IMR-90 (cell line): Measurements from ENCODE around the gene PARP14. TPM values are rescaled to one million over a fixed set of nuclear protein-coding genes. Genes with fewer than 3 reads are reported as not detected.

ENCODE experiments used
- ATAC-seq: fragments of 200-7000 bp; cut with Tn5 transposase; 2 replicates; pipeline ENCODE4 v1.9.1; 2020; ENCODE audit warnings: low read depth, mild to moderate bottlenecking, moderate library complexity
- BruUV-seq: library from RNA; stranded (reverse); fragments of 400-500 nt; replicated peaks from 2 replicates; lab custom pipeline; 2021; lab: Mats Ljungman, UMichigan
- CTCF ChIA-PET: fragments of 300-600 bp; formaldehyde crosslinking; extraction: SDS; loops from one replicate; lab custom pipeline; 2021; ENCODE audit warnings: antibody characterized with exemption; lab: Yijun Ruan, JAX
- POLR2A ChIA-PET: fragments of 300-600 bp; sonication (Branson Sonifier 250); formaldehyde crosslinking; loops from one replicate; lab custom pipeline; 2022; ENCODE audit warnings: antibody characterized with exemption; ENCODE audit not compliant: unreplicated experiment; lab: Charles Lee
- DNase-seq: peaks from one replicate; pipeline ENCODE4 v3.0.0; 2013
- H2AFZ ChIP-seq: replicated peaks from 2 replicates; pipeline ENCODE3; 2013; ENCODE audit warnings: low read length, mild to moderate bottlenecking; ENCODE audit not compliant: poor library complexity
- H2AK5ac ChIP-seq: 2 replicates; pipeline ENCODE4 v1.6.1; 2013; ENCODE audit warnings: low read depth, low read length, inconsistent platforms
- H2AK9ac ChIP-seq: replicated peaks from 2 replicates; pipeline ENCODE3; 2013; ENCODE audit warnings: mild to moderate bottlenecking, low read depth, low read length, moderate library complexity; ENCODE audit not compliant: poor library complexity
- H2BK120ac ChIP-seq: 2 replicates; pipeline ENCODE4 v1.6.1; 2013; ENCODE audit warnings: low read depth, low read length, inconsistent platforms
- H2BK15ac ChIP-seq: 3 replicates; pipeline ENCODE4 v1.6.1; 2013; ENCODE audit warnings: low read depth, low read length, inconsistent platforms
- H2BK20ac ChIP-seq: 2 replicates; pipeline ENCODE4 v1.6.1; 2013; ENCODE audit warnings: low read depth, mild to moderate bottlenecking, inconsistent platforms, low read length, moderate library complexity
- H2BK5ac ChIP-seq: 2 replicates; pipeline ENCODE4 v1.6.1; 2013; ENCODE audit warnings: mild to moderate bottlenecking, low read depth, low read length, inconsistent platforms; ENCODE audit not compliant: poor library complexity, severe bottlenecking
- H3K14ac ChIP-seq: replicated peaks from 2 replicates; pipeline ENCODE4 v1.6.1; 2013; ENCODE audit warnings: low read depth, low read length, inconsistent platforms
- H3K18ac ChIP-seq: 2 replicates; pipeline ENCODE4 v1.6.1; 2013; ENCODE audit warnings: low read depth, low read length, control low read depth
- H3K23ac ChIP-seq: 2 replicates; pipeline ENCODE4 v1.6.1; 2013; ENCODE audit warnings: low read depth, low read length, inconsistent platforms
- H3K27ac ChIP-seq: 2 replicates; pipeline ENCODE4 v1.5.1; 2013; ENCODE audit warnings: mild to moderate bottlenecking, control low read depth, low read length; ENCODE audit not compliant: insufficient read depth
- H3K27me3 ChIP-seq: 2 replicates; pipeline ENCODE4 v1.6.1; 2013; ENCODE audit warnings: low read length; ENCODE audit not compliant: control insufficient read depth, insufficient read depth
- H3K36me3 ChIP-seq: 2 replicates; pipeline ENCODE4 v1.6.1; 2013; ENCODE audit warnings: low read length, mixed read lengths; ENCODE audit not compliant: control insufficient read depth, insufficient read depth
- H3K4ac ChIP-seq: 2 replicates; pipeline ENCODE4 v1.6.1; 2013; ENCODE audit warnings: low read depth, low read length, inconsistent platforms
- H3K4me1 ChIP-seq: 2 replicates; pipeline ENCODE4 v1.6.1; 2013; ENCODE audit warnings: low read length, mixed read lengths; ENCODE audit not compliant: control insufficient read depth, insufficient read depth
- H3K4me2 ChIP-seq: 2 replicates; pipeline ENCODE4 v1.6.1; 2013; ENCODE audit warnings: low read depth, mild to moderate bottlenecking, control low read depth, low read length, moderate library complexity
- H3K4me3 ChIP-seq: 2 replicates; pipeline ENCODE4 v1.5.1; 2013; ENCODE audit warnings: low read depth, mild to moderate bottlenecking, control low read depth, low read length, moderate library complexity; ENCODE audit not compliant: insufficient read depth
- H3K56ac ChIP-seq: 2 replicates; pipeline ENCODE4 v1.6.1; 2013; ENCODE audit warnings: low read length, inconsistent platforms; ENCODE audit not compliant: insufficient read depth; ENCODE audit errors: extremely low read depth
- H3K79me1 ChIP-seq, 2 experiments: 2 replicates each; pipeline ENCODE4 v1.6.1; 2013; ENCODE audit warnings: low read length in 2 of 2, inconsistent platforms in 1 of 2, low read depth in 1 of 2
- H3K9ac ChIP-seq: 2 replicates; pipeline ENCODE4 v1.6.1; 2013; ENCODE audit warnings: low read depth, low read length, control low read depth
- H3K9me1 ChIP-seq: 2 replicates; pipeline ENCODE4 v1.6.1; 2013; ENCODE audit warnings: low read length, inconsistent platforms; ENCODE audit not compliant: insufficient read depth
- H3K9me3 ChIP-seq: 2 replicates; pipeline ENCODE4 v1.6.1; 2013; ENCODE audit warnings: low read length; ENCODE audit not compliant: control insufficient read depth, insufficient read depth
- H4K20me1 ChIP-seq: 2 replicates; pipeline ENCODE4 v1.6.1; 2013; ENCODE audit warnings: low read length, inconsistent platforms; ENCODE audit not compliant: insufficient read depth
- H4K5ac ChIP-seq: 2 replicates; pipeline ENCODE4 v1.6.1; 2013; ENCODE audit warnings: mild to moderate bottlenecking, low read depth, low read length, control low read depth
- H4K8ac ChIP-seq, 2 experiments: 2 replicates each; pipeline ENCODE4 v1.6.1; 2013; ENCODE audit warnings: low read depth in 2 of 2, low read length in 2 of 2, control low read depth in 1 of 2, inconsistent platforms in 1 of 2
- H4K91ac ChIP-seq: 2 replicates; pipeline ENCODE4 v1.6.1; 2013; ENCODE audit warnings: low read depth, low read length, inconsistent platforms; ENCODE audit not compliant: insufficient read depth
- BHLHE40 ChIP-seq: fragments of 150-350 bp; IDR thresholded peaks from 2 replicates; pipeline ENCODE4 v1.6.1; 2016; ENCODE audit warnings: mild to moderate bottlenecking, low read depth, low read length
- CEBPB ChIP-seq: IDR thresholded peaks from 2 replicates; pipeline ENCODE4 v1.6.1; 2012; ENCODE audit warnings: low read depth, low read length, improper control_type of control experiment
- CHD1 ChIP-seq: IDR thresholded peaks from 2 replicates; pipeline ENCODE4 v1.6.1; 2012; ENCODE audit warnings: low read depth, low read length, improper control_type of control experiment
- ELK1 ChIP-seq: fragments of 150-350 bp; IDR thresholded peaks from 2 replicates; pipeline ENCODE4 v1.6.1; 2016; ENCODE audit warnings: low read depth, mild to moderate bottlenecking, low read length, moderate library complexity, borderline replicate concordance
- FOS ChIP-seq: fragments of 150-350 bp; IDR thresholded peaks from 2 replicates; pipeline ENCODE4 v1.6.1; 2016; ENCODE audit warnings: low read depth, low read length
- MAFK ChIP-seq: IDR thresholded peaks from 2 replicates; pipeline ENCODE4 v1.6.1; 2012; ENCODE audit warnings: low read depth, low read length, improper control_type of control experiment
- MAZ ChIP-seq: IDR thresholded peaks from 2 replicates; pipeline ENCODE4 v1.6.1; 2012; ENCODE audit warnings: low read depth, mild to moderate bottlenecking, low read length, improper control_type of control experiment, moderate library complexity, borderline replicate concordance
- MXI1 ChIP-seq: IDR thresholded peaks from 2 replicates; pipeline ENCODE4 v1.6.1; 2012; ENCODE audit warnings: low read depth, mild to moderate bottlenecking, low read length, moderate library complexity, borderline replicate concordance
- NFE2L2 ChIP-seq: fragments of 150-350 bp; IDR thresholded peaks from 2 replicates; pipeline ENCODE4 v1.6.1; 2016; ENCODE audit warnings: low read depth, mild to moderate bottlenecking, low read length
- POLR2A ChIP-seq: IDR thresholded peaks from 2 replicates; pipeline ENCODE4 v1.6.1; 2012; ENCODE audit warnings: mild to moderate bottlenecking, low read depth, low read length
- RAD21 ChIP-seq: IDR thresholded peaks from 2 replicates; pipeline ENCODE4 v1.6.1; 2012; ENCODE audit warnings: low read length, improper control_type of control experiment
- RCOR1 ChIP-seq: IDR thresholded peaks from 2 replicates; pipeline ENCODE4 v1.6.1; 2012; ENCODE audit warnings: mild to moderate bottlenecking, low read length, improper control_type of control experiment; ENCODE audit not compliant: insufficient replicate concordance
- RFX5 ChIP-seq: IDR thresholded peaks from 2 replicates; pipeline ENCODE4 v1.8.0; 2012; ENCODE audit warnings: low read depth, mild to moderate bottlenecking, low read length, moderate library complexity
- SMC3 ChIP-seq: fragments of 150-350 bp; IDR thresholded peaks from 2 replicates; pipeline ENCODE4 v1.6.1; 2016; ENCODE audit warnings: low read depth, mild to moderate bottlenecking, antibody characterized with exemption, low read length, moderate library complexity
- USF2 ChIP-seq: fragments of 150-350 bp; IDR thresholded peaks from 2 replicates; pipeline ENCODE4 v1.6.1; 2017; ENCODE audit warnings: mild to moderate bottlenecking, antibody characterized with exemption, low read length, low read depth
- WGBS, 2 experiments: methylation state at CpG; one replicate each; pipeline versions ENCODE4 v1.1.5 to v1.1.7; 2013; ENCODE audit warnings: missing lambda C conversion rate in 2 of 2; ENCODE audit not compliant: insufficient read length in 1 of 2; ENCODE audit errors: extremely low coverage in 2 of 2; 5-methylcytosine and 5-hydroxymethylcytosine counted together
- dilution Hi-C: fragments of 300-500 bp; cut with HindIII; formaldehyde crosslinking; loops from one replicate; pipeline ENCODE4 v1.14.3; 2018; ENCODE audit warnings: low sequenced_read_pairs; ENCODE audit not compliant: unreplicated experiment
- in situ Hi-C: fragments of 300-500 bp; cut with MboI; formaldehyde crosslinking; loops from 3 replicates; pipeline ENCODE4 v1.14.3; 2019; ENCODE audit warnings: low sequenced_read_pairs, inconsistent platforms, mixed read lengths
- intact Hi-C: fragments of 100-400 bp; cut with micrococcal nuclease; formaldehyde crosslinking; loops from 2 replicates; pipeline ENCODE4 v1.10.0; 2022
- polyA plus RNA-seq, 3 experiments: library from polyadenylated mRNA; depleted of rRNA; stranded (reverse); fragments of >200 nt; gene quantifications; 2 replicates each; pipeline ENCODE4 v1.2.3, GENCODE V29; 2012; ENCODE audit warnings: low replicate concordance in 1 of 3
- total RNA-seq: library from RNA; depleted of rRNA; stranded (reverse); fragments of >200 nt; gene quantifications from 2 replicates; pipeline ENCODE4 v1.2.3, GENCODE V29; 2012
- TF ChIP-seq, protein P1 (sequence below): conservative IDR thresholded peaks from 2 replicates; pipeline ENCODE4 v1.5.1; 2012; ENCODE audit warnings: mild to moderate bottlenecking, low read depth, low read length, improper control_type of control experiment

Gene PARP14
- total and polyA plus RNA-seq, 2 of the 4 experiments (the other 2 are of a cell fraction), result 9.3 to 23.1 TPM

GRCh38 chr3:122662505-122662904 is 18.1 kb upstream of the PARP14 start:
- Histone ChIP-seq H2AFZ (no peak overlapping the region), H3K4me1 (no peaks in the 10 kb centered on the region), H3K18ac (no peak overlapping the region), H2BK15ac (no peak overlapping the region), H3K9me1 (no peaks in the 10 kb centered on the region), H2BK120ac (no peak overlapping the region), H2BK20ac (no peak overlapping the region), H3K4me3 (no peak overlapping the region), H4K20me1 (no peaks in the 10 kb centered on the region), H3K36me3 (no peaks in the 10 kb centered on the region), H3K56ac (no peak overlapping the region), H4K8ac (no peak overlapping the region), H3K9ac (no peak overlapping the region), H2BK5ac (no peak overlapping the region), H3K4me2 (no peak overlapping the region), H3K79me1 (no peaks in the 10 kb centered on the region), H3K4ac (no peak overlapping the region), H3K23ac (no peak overlapping the region), H2AK9ac (no peak overlapping the region), H3K9me3 (peaks cover 9% of the 10 kb centered on the region; the same call in 1 of the 2 replicates), H3K27me3 (peaks cover 7% of the 10 kb centered on the region), H2AK5ac (no peak overlapping the region), H4K91ac (no peak overlapping the region), H3K14ac (no peak overlapping the region), H4K5ac (no peak overlapping the region), H3K27ac (no peak overlapping the region)
- ATAC-seq (no peak), DNase-seq (no peak)
- ChIA-PET CTCF (no interaction called here), POLR2A (no interaction called here)
- no TSS peak for BruUV-seq
- dilution Hi-C loops (no loop called here), intact Hi-C loops (no loop called here), in situ Hi-C loops (no loop called here)
- WGBS, 2 experiments, result 80% methylated on average over 1 of the region's 2 CpGs; no CpG with 5 or more reads in 1 of the 2 experiments
- no peak for TF ChIP-seq USF2
- no peak for TF ChIP-seq RFX5
- TF ChIP-seq, protein P1, sequence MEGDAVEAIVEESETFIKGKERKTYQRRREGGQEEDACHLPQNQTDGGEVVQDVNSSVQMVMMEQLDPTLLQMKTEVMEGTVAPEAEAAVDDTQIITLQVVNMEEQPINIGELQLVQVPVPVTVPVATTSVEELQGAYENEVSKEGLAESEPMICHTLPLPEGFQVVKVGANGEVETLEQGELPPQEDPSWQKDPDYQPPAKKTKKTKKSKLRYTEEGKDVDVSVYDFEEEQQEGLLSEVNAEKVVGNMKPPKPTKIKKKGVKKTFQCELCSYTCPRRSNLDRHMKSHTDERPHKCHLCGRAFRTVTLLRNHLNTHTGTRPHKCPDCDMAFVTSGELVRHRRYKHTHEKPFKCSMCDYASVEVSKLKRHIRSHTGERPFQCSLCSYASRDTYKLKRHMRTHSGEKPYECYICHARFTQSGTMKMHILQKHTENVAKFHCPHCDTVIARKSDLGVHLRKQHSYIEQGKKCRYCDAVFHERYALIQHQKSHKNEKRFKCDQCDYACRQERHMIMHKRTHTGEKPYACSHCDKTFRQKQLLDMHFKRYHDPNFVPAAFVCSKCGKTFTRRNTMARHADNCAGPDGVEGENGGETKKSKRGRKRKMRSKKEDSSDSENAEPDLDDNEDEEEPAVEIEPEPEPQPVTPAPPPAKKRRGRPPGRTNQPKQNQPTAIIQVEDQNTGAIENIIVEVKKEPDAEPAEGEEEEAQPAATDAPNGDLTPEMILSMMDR, result no peak
- no peak for TF ChIP-seq SMC3
- TF ChIP-seq RCOR1, result no peak
- TF ChIP-seq MAZ, result no peak
- TF ChIP-seq FOS, result no peak
- TF ChIP-seq CHD1, result no peak
- TF ChIP-seq NFE2L2, result no peak
- TF ChIP-seq ELK1, result no peak
- TF ChIP-seq RAD21, result no peak
- no peak for TF ChIP-seq MXI1
- no peak for TF ChIP-seq CEBPB
- no peak for TF ChIP-seq POLR2A
- TF ChIP-seq MAFK, result no peak
- no peak for TF ChIP-seq BHLHE40
